Right kidney (tissue), 1 donor: ENCODE data around the gene PIP5K1B.

Experiments
- DNase-seq: peaks from one replicate; pipeline ENCODE4 v3.0.0-alpha.2; 2016

The PIP5K1B gene

GRCh38 chr9:68920921-68921320 is 215.9 kb downstream of the PIP5K1B start:
- no peak for DNase-seq

GRCh38 chr9:68923480-68923879 is 218.4 kb downstream of the PIP5K1B start:
- DNase-seq, result no peak

- DNase-seq, result no peak
Measured at GRCh38 chr9:68925175-68925574, 220.1 kb downstream of the PIP5K1B start.

GRCh38 chr9:68927165-68927564 is 222.1 kb downstream of the PIP5K1B start:
- no peak for DNase-seq

- no peak for DNase-seq
Measured at GRCh38 chr9:68931821-68932220, 226.8 kb downstream of the PIP5K1B start.

GRCh38 chr9:68932458-68932857 is 227.4 kb downstream of the PIP5K1B start:
- no peak for DNase-seq

GRCh38 chr9:68933434-68934328 is 228.6 kb downstream of the PIP5K1B start:
- DNase-seq, result peak; percentile 21

GRCh38 chr9:68934329-68934644 is 229.2 kb downstream of the PIP5K1B start:
- DNase-seq, result peak; percentile 9

GRCh38 chr9:68940573-68940972 is 235.5 kb downstream of the PIP5K1B start:
- no peak for DNase-seq

- DNase-seq, result no peak
Measured at GRCh38 chr9:68941780-68942459, 236.9 kb downstream of the PIP5K1B start.

- DNase-seq, result no peak
Measured at GRCh38 chr9:68942790-68943189, 237.8 kb downstream of the PIP5K1B start.

- DNase-seq, result no peak
Measured at GRCh38 chr9:68947015-68947414, 242.0 kb downstream of the PIP5K1B start.

GRCh38 chr9:68947842-68948569 is 243.0 kb downstream of the PIP5K1B start:
- no peak for DNase-seq

GRCh38 chr9:68949271-68950000 is 244.4 kb downstream of the PIP5K1B start:
- DNase-seq, result peak; percentile 12

GRCh38 chr9:68950188-68950587 is 245.1 kb downstream of the PIP5K1B start:
- DNase-seq, result no peak

GRCh38 chr9:68950689-68951088 is 245.6 kb downstream of the PIP5K1B start:
- no peak for DNase-seq

- DNase-seq, result no peak
Measured at GRCh38 chr9:68951879-68952659, 247.0 kb downstream of the PIP5K1B start.

- DNase-seq, result no peak
Measured at GRCh38 chr9:68953771-68954170, 248.7 kb downstream of the PIP5K1B start.

- DNase-seq, result peak; percentile 41
Measured at GRCh38 chr9:68955330-68955729, 250.3 kb downstream of the PIP5K1B start.

- DNase-seq, result no peak
Measured at GRCh38 chr9:68957479-68957878, 252.4 kb downstream of the PIP5K1B start.

GRCh38 chr9:68961587-68961986 is 256.5 kb downstream of the PIP5K1B start:
- DNase-seq, result no peak

- no peak for DNase-seq
Measured at GRCh38 chr9:68963416-68963815, 258.4 kb downstream of the PIP5K1B start.
